Left ventricle myocardium inferior (tissue), 1 donor: Measurements from ENCODE around the gene HMGB1. TPM values are rescaled to one million over a fixed set of nuclear protein-coding genes. Genes with fewer than 3 reads are reported as not detected.

Source experiments
- DNase-seq: peaks from one replicate; pipeline ENCODE4 v3.0.0-alpha.2; 2020
- H3K27ac ChIP-seq: fragments of 200-600 bp; replicated peaks from 2 replicates; pipeline ENCODE4 v1.8.0; 2021
- H3K27me3 ChIP-seq: fragments of 200-600 bp; 2 replicates; pipeline ENCODE4 v1.8.0; 2021; ENCODE audit warnings: low read depth
- H3K36me3 ChIP-seq: fragments of 200-600 bp; 2 replicates; pipeline ENCODE4 v1.8.0; 2021
- H3K4me1 ChIP-seq: fragments of 200-600 bp; 2 replicates; pipeline ENCODE4 v1.8.0; 2021
- H3K4me3 ChIP-seq: fragments of 200-600 bp; 2 replicates; pipeline ENCODE4 v1.8.0; 2021; ENCODE audit warnings: mild to moderate bottlenecking, moderate library complexity
- H3K9me3 ChIP-seq: fragments of 200-600 bp; replicated peaks from 2 replicates; pipeline ENCODE4 v1.8.0; 2021
- intact Hi-C: fragments of 100-400 bp; cut with micrococcal nuclease; formaldehyde crosslinking; loops from one replicate; pipeline ENCODE4 v1.11.0; 2022
- long read RNA-seq: library from polyadenylated mRNA; unstranded; transcript quantifications from one replicate; pipeline ENCODE4 v2.0.0, GENCODE V29; 2021
- total RNA-seq: library from RNA; stranded (reverse); fragmentation: NEBNext Ultra II Directional; extraction: Animal tissue kit (Norgen Biotek cat#: 25700); gene quantifications from one replicate; pipeline ENCODE4 v1.2.1, GENCODE V29; 2021
- TF ChIP-seq, protein P1 (sequence below): fragments of 200-600 bp; IDR thresholded peaks from 2 replicates; pipeline ENCODE4 v1.8.0; 2021; ENCODE audit warnings: antibody characterized with exemption, mild to moderate bottlenecking, borderline replicate concordance
- donor health status: DM: no; HTN: yes; CAD: no; lungs with severe emphysema.

HMGB1 gene
- total RNA-seq = 161 TPM
- long read RNA-seq, full-length matches to known transcripts = 187 of 242 reads
- long read RNA-seq, partial matches to known transcripts = 20 of 242 reads
- long read RNA-seq, other reads (novel, unspliced or antisense) = 35 of 242 reads

DNA sequence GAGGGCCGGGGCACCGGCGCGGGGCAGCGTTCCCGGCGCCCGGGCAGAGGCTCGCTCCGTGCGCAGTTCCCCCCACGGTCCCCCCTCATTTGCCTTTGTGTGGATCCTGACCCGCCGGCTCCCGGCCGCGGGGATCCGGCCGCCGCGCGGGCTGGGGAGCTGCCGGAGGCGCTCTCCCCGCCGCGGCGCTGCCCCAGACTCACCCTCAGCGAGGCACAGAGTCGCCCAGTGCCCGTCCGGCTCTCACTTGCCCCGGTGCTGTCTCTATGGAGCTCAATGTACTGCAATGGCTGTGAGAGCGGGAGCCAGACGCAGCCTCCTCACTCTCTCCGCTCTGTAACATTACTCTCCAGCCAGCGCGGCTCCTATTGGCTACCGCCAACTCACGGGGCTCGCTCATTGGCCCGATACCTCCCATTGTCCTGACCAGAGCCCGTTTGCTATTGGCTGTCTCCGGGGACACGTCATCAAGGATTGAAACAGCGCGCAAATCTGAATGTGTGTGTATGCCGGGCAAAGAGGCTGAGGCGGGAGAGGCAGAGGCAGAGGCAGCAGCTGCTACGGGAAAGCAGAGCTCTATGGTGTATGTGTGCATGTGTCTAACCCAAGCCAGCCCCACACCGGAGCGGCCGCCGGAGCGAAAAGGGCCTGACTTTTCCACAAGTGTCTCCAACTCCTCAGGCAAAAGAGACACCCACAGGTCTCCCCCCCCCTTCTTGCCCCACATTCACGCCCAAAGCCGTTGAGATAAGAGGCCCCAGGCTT is at the start of gene HMGB1:
Gene HMGB1 (minus strand): TSS at position 344 of the 765 bp plus-strand sequence. CDS start 2,256 bp downstream, outside the sequence.
- peaks cover 40% of the 10 kb centered on the region for H3K4me1 ChIP-seq
- peak within 1 kb of the TSS; percentile 100 for H3K27ac ChIP-seq
- H3K36me3 ChIP-seq = peaks cover 18% of the 10 kb centered on the region
- peak; percentile 98 for DNase-seq
- H3K9me3 ChIP-seq = no peaks in the 10 kb centered on the region
- no peaks in the 10 kb centered on the region for H3K27me3 ChIP-seq
- intact Hi-C loops = loop anchor here (10.0 kb wide), 2 partner anchors 51 to 331 kb away; no protein-coding TSS in a partner anchor
- peak within 1 kb of the TSS; percentile 94 for H3K4me3 ChIP-seq
- TF ChIP-seq, protein P1, sequence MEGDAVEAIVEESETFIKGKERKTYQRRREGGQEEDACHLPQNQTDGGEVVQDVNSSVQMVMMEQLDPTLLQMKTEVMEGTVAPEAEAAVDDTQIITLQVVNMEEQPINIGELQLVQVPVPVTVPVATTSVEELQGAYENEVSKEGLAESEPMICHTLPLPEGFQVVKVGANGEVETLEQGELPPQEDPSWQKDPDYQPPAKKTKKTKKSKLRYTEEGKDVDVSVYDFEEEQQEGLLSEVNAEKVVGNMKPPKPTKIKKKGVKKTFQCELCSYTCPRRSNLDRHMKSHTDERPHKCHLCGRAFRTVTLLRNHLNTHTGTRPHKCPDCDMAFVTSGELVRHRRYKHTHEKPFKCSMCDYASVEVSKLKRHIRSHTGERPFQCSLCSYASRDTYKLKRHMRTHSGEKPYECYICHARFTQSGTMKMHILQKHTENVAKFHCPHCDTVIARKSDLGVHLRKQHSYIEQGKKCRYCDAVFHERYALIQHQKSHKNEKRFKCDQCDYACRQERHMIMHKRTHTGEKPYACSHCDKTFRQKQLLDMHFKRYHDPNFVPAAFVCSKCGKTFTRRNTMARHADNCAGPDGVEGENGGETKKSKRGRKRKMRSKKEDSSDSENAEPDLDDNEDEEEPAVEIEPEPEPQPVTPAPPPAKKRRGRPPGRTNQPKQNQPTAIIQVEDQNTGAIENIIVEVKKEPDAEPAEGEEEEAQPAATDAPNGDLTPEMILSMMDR = no peak

DNA sequence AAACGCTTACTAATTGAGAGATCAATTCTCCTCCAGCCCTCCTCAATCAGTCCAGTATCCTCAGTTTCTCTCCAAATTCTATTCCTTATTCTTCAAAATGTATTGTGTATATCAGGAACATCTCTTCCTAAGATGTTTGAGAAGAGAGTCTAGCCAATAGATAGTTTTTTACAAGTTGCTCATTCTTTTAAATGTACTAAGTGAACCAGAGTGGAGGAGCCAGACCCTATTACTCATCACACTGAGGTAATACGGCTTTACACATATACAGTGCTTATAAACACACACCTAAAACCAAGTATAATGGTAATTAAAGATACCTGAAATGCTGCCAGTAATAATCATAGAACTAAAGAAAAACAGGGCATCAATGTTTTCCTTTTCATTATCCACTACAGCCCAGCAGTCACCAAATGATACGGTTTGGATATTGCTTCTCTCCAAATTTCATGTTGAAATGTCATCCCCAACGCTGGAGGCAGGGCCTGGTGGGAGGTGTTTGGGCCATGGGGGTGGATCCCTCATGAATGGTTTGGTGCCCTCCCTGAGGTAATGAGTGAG is 45.2 kb upstream of the HMGB1 start:
- intact Hi-C loops = no loop called here
- TF ChIP-seq, protein P1 = no peak
- no peak overlapping the region for H3K4me3 ChIP-seq
- no peak overlapping the region for H3K27ac ChIP-seq
- H3K4me1 ChIP-seq = no peaks in the 10 kb centered on the region
- no peaks in the 10 kb centered on the region for H3K27me3 ChIP-seq
- no peak for DNase-seq
- H3K36me3 ChIP-seq = no peaks in the 10 kb centered on the region
- H3K9me3 ChIP-seq = no peaks in the 10 kb centered on the region

DNA sequence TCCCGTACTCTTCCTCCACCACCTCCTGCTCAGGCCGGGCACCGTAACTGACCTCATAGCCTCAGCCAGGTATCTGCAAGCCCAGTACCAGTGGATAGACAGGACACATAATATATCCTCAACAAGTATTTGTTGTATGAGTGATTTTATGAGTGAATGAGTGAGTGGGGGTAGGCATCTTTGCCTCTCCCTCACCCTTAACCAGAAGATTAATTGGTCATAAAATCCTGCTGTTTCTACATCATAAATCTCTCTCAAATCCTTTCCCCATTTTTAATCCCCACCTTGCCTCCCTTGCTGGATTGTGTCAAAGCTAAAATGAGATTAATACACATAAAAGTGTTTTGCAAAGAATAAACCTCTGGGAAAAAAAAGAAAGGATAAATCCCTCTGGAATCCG is 44.4 kb upstream of the HMGB1 start:
- TF ChIP-seq, protein P1 = no peak
- intact Hi-C loops = no loop called here
- no peak overlapping the region for H3K4me3 ChIP-seq
- H3K4me1 ChIP-seq = no peaks in the 10 kb centered on the region
- H3K9me3 ChIP-seq = no peaks in the 10 kb centered on the region
- H3K36me3 ChIP-seq = no peaks in the 10 kb centered on the region
- DNase-seq = no peak
- no peaks in the 10 kb centered on the region for H3K27me3 ChIP-seq
- no peak overlapping the region for H3K27ac ChIP-seq

DNA sequence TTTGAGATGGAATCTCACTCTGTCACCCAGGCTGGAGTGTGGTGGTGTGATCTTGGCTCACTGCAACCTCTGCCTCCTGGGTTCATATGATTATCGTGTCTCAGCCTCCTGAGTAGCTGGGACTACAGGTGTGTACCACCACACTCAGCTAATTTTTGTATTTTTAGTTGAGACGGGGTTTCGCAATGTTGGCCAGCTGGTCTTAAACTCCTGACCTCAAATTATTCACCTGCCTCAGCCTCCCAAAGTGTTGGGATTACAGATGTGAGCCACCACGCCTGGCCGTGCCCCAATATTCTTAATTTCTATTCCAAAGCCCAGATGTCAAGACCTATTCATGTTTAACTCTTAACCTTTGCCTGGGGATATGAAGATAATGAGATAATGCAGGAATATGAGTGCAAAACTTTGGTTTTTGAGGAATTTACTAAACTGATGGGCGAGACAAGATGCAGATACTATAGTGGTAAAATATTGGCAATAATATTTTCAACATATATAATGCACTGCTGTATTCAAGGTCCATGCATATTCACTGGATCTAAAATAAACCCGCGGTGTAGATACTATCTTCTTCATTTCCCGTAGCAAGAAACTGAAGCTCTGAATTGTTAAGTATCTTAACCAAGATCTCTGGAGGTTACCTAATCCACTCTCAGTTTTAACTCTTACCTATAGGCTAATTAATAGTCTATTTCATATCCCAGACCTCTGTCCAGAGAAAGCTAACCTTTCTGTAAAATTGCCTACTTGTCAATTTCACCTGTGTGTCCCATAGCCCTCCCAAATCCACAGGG is 43.7 kb upstream of the HMGB1 start:
- Histone ChIP-seq H3K27ac (no peak overlapping the region), H3K4me1 (no peaks in the 10 kb centered on the region), H3K4me3 (no peak overlapping the region), H3K27me3 (no peaks in the 10 kb centered on the region), H3K9me3 (no peaks in the 10 kb centered on the region), H3K36me3 (no peaks in the 10 kb centered on the region)
- intact Hi-C loops = no loop called here
- TF ChIP-seq, protein P1 = no peak
- DNase-seq = no peak

DNA sequence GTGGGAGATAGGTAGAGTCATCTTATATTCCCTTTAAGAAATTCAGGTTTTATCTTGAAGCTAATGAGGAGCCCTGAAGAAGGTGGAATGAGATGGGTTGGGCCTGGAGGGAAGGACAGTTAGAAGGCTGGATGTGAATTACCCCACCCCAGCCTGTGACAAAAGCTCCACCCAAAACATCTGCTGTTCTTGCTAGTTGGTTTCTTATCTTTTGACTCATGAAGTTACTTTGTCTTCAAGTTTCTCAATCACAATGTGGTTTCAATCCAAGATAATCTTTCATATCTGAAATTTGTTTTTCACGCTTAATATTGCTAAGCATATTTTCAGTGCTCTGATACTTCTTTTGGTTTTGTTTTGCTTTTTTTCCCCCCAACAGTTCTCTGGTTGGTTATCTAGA is 38.3 kb upstream of the HMGB1 start:
- H3K27ac ChIP-seq = no peak overlapping the region
- no peak overlapping the region for H3K4me3 ChIP-seq
- no peaks in the 10 kb centered on the region for H3K27me3 ChIP-seq
- intact Hi-C loops = no loop called here
- no peak for DNase-seq
- H3K36me3 ChIP-seq = no peaks in the 10 kb centered on the region
- TF ChIP-seq, protein P1 = no peak
- H3K9me3 ChIP-seq = no peaks in the 10 kb centered on the region
- no peaks in the 10 kb centered on the region for H3K4me1 ChIP-seq
